ENCODE results near the gene PCDHGA7.
"Not testable (repeated sequence)": the region's sequence is repeated elsewhere in the genome, so short reads cannot be mapped to it uniquely, and the experiment has no call there.

Gene PCDHGA7

GRCh38 chr5:141432726-141433125 is 50.2 kb downstream of the PCDHGA7 start:
- not testable (repeated sequence) for DNase-seq

GRCh38 chr5:141434006-141434405 is 51.5 kb downstream of the PCDHGA7 start:
- DNase-seq: no peak
